PC-9 (cell line): ENCODE measurements around the gene TRPM8.

ENCODE experiments used
- CTCF ChIP-seq: fragments of 200-600 bp; sonication (generic); conservative IDR thresholded peaks from 2 replicates; pipeline ENCODE4 v1.6.1; 2017; ENCODE audit warnings: mixed run types, antibody characterized with exemption, mild to moderate bottlenecking, moderate library complexity
- EZH2 ChIP-seq: fragments of 200-600 bp; sonication (generic); IDR thresholded peaks from 2 replicates; pipeline ENCODE4 v1.8.0; 2017; ENCODE audit warnings: antibody characterized with exemption, low read depth

DNA sequence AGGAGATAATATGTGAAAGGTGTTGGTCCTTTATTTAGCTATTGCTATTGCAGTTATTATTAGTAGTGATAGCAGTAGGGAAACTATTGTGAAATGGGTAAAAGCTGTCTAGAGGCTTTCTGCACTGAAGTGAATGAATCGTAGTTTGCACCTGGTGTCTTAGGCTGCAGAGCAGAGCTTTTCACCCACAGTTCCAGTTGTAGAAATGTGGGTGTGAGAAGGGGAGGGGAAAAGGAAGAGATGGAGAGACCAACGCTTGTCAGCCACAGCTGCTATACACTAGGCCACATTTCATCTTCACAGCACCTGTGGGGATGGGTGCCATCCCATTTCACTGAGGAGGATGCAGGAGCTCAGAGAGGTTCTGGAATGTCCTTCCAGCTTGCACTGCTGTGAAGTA is 50.0 kb downstream of the TRPM8 start:
- no peak for TF ChIP-seq CTCF
- TF ChIP-seq EZH2, result no peak
